GM23248 (cell line): ENCODE results near the gene DDIAS. TPM values are rescaled to one million over a fixed set of nuclear protein-coding genes. Genes with fewer than 3 reads are reported as not detected.
A peak's percentile ranks its signal among the peaks of the same experiment; 100 is the strongest.

Experiments used
- DNase-seq: peaks from one replicate; pipeline ENCODE4 v3.0.0-alpha.2; 2015
- H2AFZ ChIP-seq: fragments of 200-600 bp; sonication (generic); 2 replicates; pipeline ENCODE4 v1.6.1; 2016; ENCODE audit warnings: antibody characterized with exemption
- H3F3A ChIP-seq: fragments of 200-600 bp; sonication (generic); 2 replicates; pipeline ENCODE4 v1.6.1; 2016; ENCODE audit warnings: mild to moderate bottlenecking, antibody characterized with exemption, mixed run types; ENCODE audit not compliant: insufficient read depth
- H3K27ac ChIP-seq: fragments of 200-600 bp; sonication (generic); 2 replicates; pipeline ENCODE4 v1.5.1; 2016; ENCODE audit warnings: mild to moderate bottlenecking
- H3K27me3 ChIP-seq: fragments of 200-600 bp; sonication (generic); replicated peaks from 2 replicates; pipeline ENCODE4 v1.6.1; 2016; ENCODE audit warnings: mild to moderate bottlenecking; ENCODE audit not compliant: insufficient read depth
- H3K36me3 ChIP-seq: fragments of 200-600 bp; sonication (generic); 2 replicates; pipeline ENCODE4 v1.6.1; 2016; ENCODE audit warnings: low read depth, mild to moderate bottlenecking
- H3K4me1 ChIP-seq: fragments of 200-600 bp; sonication (generic); 2 replicates; pipeline ENCODE4 v1.6.1; 2016; ENCODE audit warnings: mild to moderate bottlenecking; ENCODE audit not compliant: insufficient read depth
- H3K4me2 ChIP-seq: fragments of 200-600 bp; sonication (generic); one replicate; pipeline ENCODE4 v1.6.1; 2016; ENCODE audit warnings: mild to moderate bottlenecking; ENCODE audit not compliant: unreplicated experiment
- H3K4me3 ChIP-seq: fragments of 200-600 bp; sonication (generic); 2 replicates; pipeline ENCODE4 v1.5.1; 2016; ENCODE audit warnings: mild to moderate bottlenecking
- H3K79me2 ChIP-seq: fragments of 200-600 bp; sonication (generic); 2 replicates; pipeline ENCODE4 v1.6.1; 2016; ENCODE audit warnings: mild to moderate bottlenecking; ENCODE audit not compliant: insufficient read depth
- H3K9ac ChIP-seq: fragments of 200-600 bp; sonication (generic); 2 replicates; pipeline ENCODE4 v1.6.1; 2016; ENCODE audit warnings: mild to moderate bottlenecking
- H3K9me2 ChIP-seq: fragments of 200-600 bp; sonication (generic); 2 replicates; pipeline ENCODE4 v1.6.1; 2016; ENCODE audit warnings: mixed run types, mild to moderate bottlenecking, moderate library complexity; ENCODE audit not compliant: insufficient read depth
- H3K9me3 ChIP-seq: fragments of 200-600 bp; sonication (generic); one replicate; pipeline ENCODE4 v1.6.1; 2017; ENCODE audit warnings: low read depth
- H4K20me1 ChIP-seq: fragments of 200-600 bp; sonication (generic); 2 replicates; pipeline ENCODE4 v1.6.0; 2016; ENCODE audit not compliant: insufficient read depth
- EZH2 ChIP-seq: fragments of 200-600 bp; sonication (generic); IDR thresholded peaks from 2 replicates; pipeline ENCODE4 v1.6.1; 2018; ENCODE audit warnings: antibody characterized with exemption, mild to moderate bottlenecking; ENCODE audit not compliant: insufficient read depth, poor library complexity, severe bottlenecking
- EZH2phosphoT487 ChIP-seq: fragments of 200-600 bp; sonication (generic); IDR thresholded peaks from 2 replicates; pipeline ENCODE4 v1.6.1; 2018; ENCODE audit warnings: antibody characterized with exemption, moderate library complexity, mild to moderate bottlenecking, low read depth; ENCODE audit not compliant: insufficient read depth
- WGBS, 2 experiments: methylation state at CpG; one replicate each; pipeline ENCODE4 v1.1.6; 2015 to 2017; ENCODE audit warnings: low lambda C conversion rate in 2 of 2, low coverage in 1 of 2; ENCODE audit errors: missing lambda C conversion rate in 2 of 2; 5-methylcytosine and 5-hydroxymethylcytosine counted together
- in situ Hi-C: fragments of 300-500 bp; cut with MboI; formaldehyde crosslinking; loops from 2 replicates; pipeline ENCODE4 v1.15.0; 2020
- polyA plus RNA-seq: library from polyadenylated mRNA; unstranded; fragments of >200 nt; fragmentation: Nextera tagmentation; extraction: Ambion mirVana; gene quantifications from 2 replicates; pipeline ENCODE4 v1.2.1, GENCODE V29; 2016
- total RNA-seq: library from RNA; depleted of rRNA; stranded (reverse); fragments of >200 nt; shearing (Covaris generic); gene quantifications from 2 replicates; pipeline ENCODE4 v1.2.3, GENCODE V29; 2014

The DDIAS gene
- total and polyA plus RNA-seq, 2 experiments from 2014 or later, result 5.0 to 5.4 TPM

- H3K9ac ChIP-seq, result no peak overlapping the region
- no peaks in the 10 kb centered on the region for H3K9me3 ChIP-seq
- no peak overlapping the region for H3K4me3 ChIP-seq
- H3K4me1 ChIP-seq, result no peaks in the 10 kb centered on the region
- H3F3A ChIP-seq, result no peaks in the 10 kb centered on the region
- H4K20me1 ChIP-seq, result no peaks in the 10 kb centered on the region
- no peaks in the 10 kb centered on the region for H3K9me2 ChIP-seq
- in situ Hi-C loops, result no loop called here
- H3K27me3 ChIP-seq, result no peaks in the 10 kb centered on the region
- no peaks in the 10 kb centered on the region for H3K79me2 ChIP-seq
- H3K36me3 ChIP-seq, result no peaks in the 10 kb centered on the region
- H3K4me2 ChIP-seq, result no peak overlapping the region
- no peak overlapping the region for H2AFZ ChIP-seq
- 89 to 93% methylated on average over 5 of the region's 5 CpGs for WGBS, 2 experiments
- TF ChIP-seq EZH2 (no peak), EZH2phosphoT487 (no peak)
- DNase-seq, result no peak
- H3K27ac ChIP-seq, result no peak overlapping the region
Observed at GRCh38 chr11:82924522-82925224, 23.1 kb downstream of the DDIAS start.

- no peak for TF ChIP-seq EZH2phosphoT487
- TF ChIP-seq EZH2, result no peak
- Histone ChIP-seq H3K9ac (no peak overlapping the region), H3K27ac (no peak overlapping the region), H3K9me2 (no peaks in the 10 kb centered on the region), H3K4me2 (no peak overlapping the region), H3F3A (no peaks in the 10 kb centered on the region), H4K20me1 (no peaks in the 10 kb centered on the region), H3K36me3 (no peaks in the 10 kb centered on the region), H3K4me1 (no peaks in the 10 kb centered on the region), H3K4me3 (no peak overlapping the region), H3K79me2 (no peaks in the 10 kb centered on the region), H2AFZ (no peak overlapping the region), H3K27me3 (no peaks in the 10 kb centered on the region), H3K9me3 (no peaks in the 10 kb centered on the region)
- in situ Hi-C loops, result no loop called here
- peak; percentile 82 for DNase-seq
Observed at GRCh38 chr11:82927264-82927880, 25.8 kb downstream of the DDIAS start.

- in situ Hi-C loops, result no loop called here
- Histone ChIP-seq H3K9ac (no peak overlapping the region), H2AFZ (no peak overlapping the region), H3K4me3 (no peak overlapping the region), H4K20me1 (no peaks in the 10 kb centered on the region), H3K27ac (no peak overlapping the region), H3K36me3 (no peaks in the 10 kb centered on the region), H3K9me2 (no peaks in the 10 kb centered on the region), H3K79me2 (no peaks in the 10 kb centered on the region), H3K27me3 (no peaks in the 10 kb centered on the region), H3F3A (no peaks in the 10 kb centered on the region), H3K4me1 (no peaks in the 10 kb centered on the region), H3K9me3 (no peaks in the 10 kb centered on the region), H3K4me2 (no peak overlapping the region)
- TF ChIP-seq EZH2phosphoT487 (no peak), EZH2 (no peak)
- WGBS, 2 experiments, result 92 to 97% methylated on average over 10 of the region's 10 CpGs
- no peak for DNase-seq
Observed at GRCh38 chr11:82929121-82929520, 27.6 kb downstream of the DDIAS start.

GRCh38 chr11:82930229-82930628 lies 28.7 kb downstream of the DDIAS start:
- 98 to 99% methylated on average over 3 of the region's 3 CpGs for WGBS, 2 experiments
- Histone ChIP-seq H3K4me3 (no peak overlapping the region), H3K9ac (no peak overlapping the region), H3K36me3 (no peaks in the 10 kb centered on the region), H3F3A (no peaks in the 10 kb centered on the region), H3K9me2 (no peaks in the 10 kb centered on the region), H3K27me3 (no peaks in the 10 kb centered on the region), H4K20me1 (no peaks in the 10 kb centered on the region), H3K9me3 (no peaks in the 10 kb centered on the region), H2AFZ (no peak overlapping the region), H3K79me2 (no peaks in the 10 kb centered on the region), H3K27ac (no peak overlapping the region), H3K4me2 (no peak overlapping the region), H3K4me1 (no peaks in the 10 kb centered on the region)
- in situ Hi-C loops, result no loop called here
- TF ChIP-seq EZH2phosphoT487 (no peak), EZH2 (no peak)
- no peak for DNase-seq
